ENCODE measurements around the gene TUBGCP2.

Gene TUBGCP2, protein sequence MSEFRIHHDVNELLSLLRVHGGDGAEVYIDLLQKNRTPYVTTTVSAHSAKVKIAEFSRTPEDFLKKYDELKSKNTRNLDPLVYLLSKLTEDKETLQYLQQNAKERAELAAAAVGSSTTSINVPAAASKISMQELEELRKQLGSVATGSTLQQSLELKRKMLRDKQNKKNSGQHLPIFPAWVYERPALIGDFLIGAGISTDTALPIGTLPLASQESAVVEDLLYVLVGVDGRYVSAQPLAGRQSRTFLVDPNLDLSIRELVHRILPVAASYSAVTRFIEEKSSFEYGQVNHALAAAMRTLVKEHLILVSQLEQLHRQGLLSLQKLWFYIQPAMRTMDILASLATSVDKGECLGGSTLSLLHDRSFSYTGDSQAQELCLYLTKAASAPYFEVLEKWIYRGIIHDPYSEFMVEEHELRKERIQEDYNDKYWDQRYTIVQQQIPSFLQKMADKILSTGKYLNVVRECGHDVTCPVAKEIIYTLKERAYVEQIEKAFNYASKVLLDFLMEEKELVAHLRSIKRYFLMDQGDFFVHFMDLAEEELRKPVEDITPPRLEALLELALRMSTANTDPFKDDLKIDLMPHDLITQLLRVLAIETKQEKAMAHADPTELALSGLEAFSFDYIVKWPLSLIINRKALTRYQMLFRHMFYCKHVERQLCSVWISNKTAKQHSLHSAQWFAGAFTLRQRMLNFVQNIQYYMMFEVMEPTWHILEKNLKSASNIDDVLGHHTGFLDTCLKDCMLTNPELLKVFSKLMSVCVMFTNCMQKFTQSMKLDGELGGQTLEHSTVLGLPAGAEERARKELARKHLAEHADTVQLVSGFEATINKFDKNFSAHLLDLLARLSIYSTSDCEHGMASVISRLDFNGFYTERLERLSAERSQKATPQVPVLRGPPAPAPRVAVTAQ

DNA sequence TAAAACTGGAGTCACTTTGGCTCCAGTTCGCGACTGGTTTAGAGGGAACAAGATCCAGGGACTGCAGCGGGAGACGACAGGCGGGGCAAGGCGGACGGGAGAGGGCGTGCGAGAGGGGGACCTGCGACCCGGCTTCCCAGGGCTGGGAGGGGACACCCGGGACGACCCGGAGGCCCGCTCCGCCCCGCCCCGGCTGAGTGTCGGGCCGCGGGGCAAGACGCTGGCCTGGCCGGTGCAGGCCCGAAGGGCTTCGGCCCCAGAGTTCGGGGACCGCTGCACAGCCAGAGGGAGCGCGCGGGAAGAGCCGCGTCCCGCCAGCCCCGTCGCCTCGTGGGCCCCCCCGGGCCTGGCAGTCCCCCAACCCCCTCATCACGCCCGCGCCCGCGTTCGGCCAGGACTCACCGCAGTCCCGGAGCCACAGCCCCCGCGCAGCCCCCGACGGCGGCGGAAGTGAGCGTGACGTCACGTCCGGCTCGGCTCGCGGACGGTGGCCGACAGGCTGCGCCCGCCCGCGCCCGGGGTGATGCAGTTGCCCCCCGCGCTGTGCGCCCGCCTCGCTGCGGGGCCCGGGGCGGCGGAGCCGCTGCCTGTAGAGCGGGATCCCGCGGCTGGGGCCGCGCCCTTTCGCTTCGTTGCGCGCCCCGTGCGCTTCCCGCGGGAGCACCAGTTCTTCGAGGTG, at the start of gene TUBGCP2, which contains the start of gene ZNF511:
TSS of gene TUBGCP2 (minus strand) at position 452 of the 679 bp plus-strand sequence. CDS start 5,931 bp downstream, outside the sequence.
TSS of gene ZNF511 (plus strand) at position 494 of the 679 bp plus-strand sequence. CDS start at position 524, 30 bp downstream.
- POLR2A ChIA-PET (ENCODE audit: low non-redundant PET), result interaction anchor here (1.0 to 1.1 kb wide), 2 partner anchors 32 to 33 kb away, joined by 3 to 6 read pairs; partner anchors contain the start of gene ADAM8

DNA sequence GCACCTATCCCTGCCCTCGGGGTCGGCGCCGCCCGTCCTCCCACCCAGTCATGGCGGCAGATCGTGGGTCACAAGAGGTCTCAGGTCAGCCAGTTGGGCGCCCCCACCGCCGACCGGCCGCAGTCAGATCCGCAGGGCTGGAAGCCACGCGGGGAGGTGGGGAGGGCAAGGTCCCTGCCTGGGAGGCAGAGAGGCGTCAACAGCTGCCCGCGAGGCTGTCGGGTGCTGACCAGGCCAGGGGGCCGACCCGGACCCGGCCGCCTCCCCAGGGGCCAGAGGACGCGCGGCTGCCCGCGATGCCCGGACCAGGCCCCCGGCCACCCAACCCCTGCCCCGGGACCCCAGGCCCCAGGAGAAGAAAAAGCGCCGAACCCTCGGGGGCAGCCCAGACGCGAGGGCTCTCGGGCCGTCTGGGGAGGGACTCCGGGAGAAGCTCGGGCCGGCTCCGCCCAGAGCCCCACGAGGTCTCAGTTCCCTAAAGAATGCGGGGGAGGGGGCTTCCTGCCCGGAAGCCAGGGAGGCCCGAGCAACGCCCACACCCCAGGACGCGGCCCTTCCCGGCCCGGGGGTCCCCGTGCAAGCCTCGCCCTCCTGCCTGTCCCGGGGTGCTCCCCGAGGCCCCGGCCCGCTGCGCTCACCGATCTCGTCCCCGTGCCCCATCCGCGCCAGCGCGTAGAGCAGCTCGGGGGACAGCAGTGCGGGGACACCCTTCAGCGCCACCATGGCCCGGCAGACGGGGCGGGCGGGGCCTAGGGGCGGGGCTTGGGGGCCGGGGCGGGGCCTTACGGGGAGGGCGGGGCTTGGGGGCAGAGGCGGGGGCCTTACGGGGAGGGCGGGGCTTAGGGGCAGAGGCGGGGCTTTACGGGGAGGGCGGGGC, 48.9 kb upstream of the TUBGCP2 start, which contains the start of gene FUOM:
TSS of gene FUOM (minus strand) at position 735 of the 877 bp plus-strand sequence. CDS start at position 723, 12 bp downstream.
- TF ChIP-seq, protein P1, sequence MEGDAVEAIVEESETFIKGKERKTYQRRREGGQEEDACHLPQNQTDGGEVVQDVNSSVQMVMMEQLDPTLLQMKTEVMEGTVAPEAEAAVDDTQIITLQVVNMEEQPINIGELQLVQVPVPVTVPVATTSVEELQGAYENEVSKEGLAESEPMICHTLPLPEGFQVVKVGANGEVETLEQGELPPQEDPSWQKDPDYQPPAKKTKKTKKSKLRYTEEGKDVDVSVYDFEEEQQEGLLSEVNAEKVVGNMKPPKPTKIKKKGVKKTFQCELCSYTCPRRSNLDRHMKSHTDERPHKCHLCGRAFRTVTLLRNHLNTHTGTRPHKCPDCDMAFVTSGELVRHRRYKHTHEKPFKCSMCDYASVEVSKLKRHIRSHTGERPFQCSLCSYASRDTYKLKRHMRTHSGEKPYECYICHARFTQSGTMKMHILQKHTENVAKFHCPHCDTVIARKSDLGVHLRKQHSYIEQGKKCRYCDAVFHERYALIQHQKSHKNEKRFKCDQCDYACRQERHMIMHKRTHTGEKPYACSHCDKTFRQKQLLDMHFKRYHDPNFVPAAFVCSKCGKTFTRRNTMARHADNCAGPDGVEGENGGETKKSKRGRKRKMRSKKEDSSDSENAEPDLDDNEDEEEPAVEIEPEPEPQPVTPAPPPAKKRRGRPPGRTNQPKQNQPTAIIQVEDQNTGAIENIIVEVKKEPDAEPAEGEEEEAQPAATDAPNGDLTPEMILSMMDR (conservative IDR thresholded peaks at IDR 0.05; ENCODE audit: low read depth), result no peak
- ChIA-PET CTCF (interaction anchor here (0.8 kb wide), 2 partner anchors 28 to 51 kb away, joined by 4 read pairs; no protein-coding TSS in a partner anchor), POLR2A (ENCODE audit: low non-redundant PET) (interaction anchor here (0.6 kb wide), 1 partner anchor 22 kb away, joined by 3 read pairs; no protein-coding TSS in a partner anchor)
- DNase-seq (ENCODE audit: low spot score), result peak; percentile 94
- H3K27ac ChIP-seq, result peak within 1 kb of the TSS; percentile 54

More for the DNA sequence above, at the start of gene TUBGCP2, which contains the start of gene ZNF511:
- CTCF ChIA-PET, result interaction anchor here (0.7 to 1.8 kb wide), 6 partner anchors 13 to 165 kb away, joined by 3 to 14 read pairs (median 4); no protein-coding TSS in a partner anchor
- TF ChIP-seq, protein P1 (conservative IDR thresholded peaks at IDR 0.05; ENCODE audit: low read depth), result no peak
- H3K27ac ChIP-seq, result peak within 1 kb of the TSS; percentile 92
- peak; percentile 82 for DNase-seq (ENCODE audit: low spot score)

DNA sequence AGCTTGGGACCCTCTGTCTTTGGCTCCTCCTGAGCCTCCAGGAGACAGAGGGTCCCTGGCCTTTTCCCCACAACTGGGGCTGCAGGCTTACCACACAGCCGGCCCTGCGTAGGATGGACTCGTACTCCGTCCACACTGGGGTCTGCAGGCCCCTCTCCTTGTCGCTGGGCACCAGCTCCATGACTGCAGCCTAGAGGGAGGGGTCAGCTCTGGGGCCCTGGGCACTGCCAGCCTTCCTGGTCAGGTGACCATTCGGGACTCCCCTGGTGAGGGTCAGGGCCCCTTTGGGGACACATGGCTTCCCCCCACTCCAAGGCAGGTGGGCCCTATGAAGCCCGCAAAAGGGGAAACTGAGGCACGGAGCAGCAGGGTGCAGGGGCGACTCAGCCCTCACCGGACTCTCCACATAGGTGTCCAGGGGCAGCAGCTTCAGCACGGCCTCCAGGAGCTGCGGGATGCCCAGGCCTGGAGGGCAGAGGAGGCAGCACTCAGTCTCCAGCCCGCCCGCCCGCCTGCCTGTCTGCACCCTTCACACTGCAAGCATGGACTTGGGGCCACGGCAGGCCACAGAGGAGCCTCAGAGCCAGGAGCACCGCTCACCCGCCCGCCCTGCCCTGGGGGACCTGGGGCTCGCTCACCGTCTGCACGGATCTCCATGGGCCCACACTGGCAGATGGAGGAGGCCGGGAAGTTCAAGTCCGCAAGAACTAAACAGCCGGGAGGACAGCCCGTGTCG, 48.0 kb upstream of the TUBGCP2 start:
- peak overlapping the region; percentile 54 for H3K27ac ChIP-seq
- DNase-seq (ENCODE audit: low spot score), result no peak
- ChIA-PET CTCF (interaction anchor here (0.8 to 2.0 kb wide), 2 partner anchors 27 kb away, joined by 4 to 11 read pairs; no protein-coding TSS in a partner anchor), POLR2A (ENCODE audit: low non-redundant PET) (interaction anchor here (0.6 kb wide), 1 partner anchor 21 kb away, joined by 3 read pairs; no protein-coding TSS in a partner anchor)
- TF ChIP-seq, protein P1 (conservative IDR thresholded peaks at IDR 0.05; ENCODE audit: low read depth), result no peak

DNA sequence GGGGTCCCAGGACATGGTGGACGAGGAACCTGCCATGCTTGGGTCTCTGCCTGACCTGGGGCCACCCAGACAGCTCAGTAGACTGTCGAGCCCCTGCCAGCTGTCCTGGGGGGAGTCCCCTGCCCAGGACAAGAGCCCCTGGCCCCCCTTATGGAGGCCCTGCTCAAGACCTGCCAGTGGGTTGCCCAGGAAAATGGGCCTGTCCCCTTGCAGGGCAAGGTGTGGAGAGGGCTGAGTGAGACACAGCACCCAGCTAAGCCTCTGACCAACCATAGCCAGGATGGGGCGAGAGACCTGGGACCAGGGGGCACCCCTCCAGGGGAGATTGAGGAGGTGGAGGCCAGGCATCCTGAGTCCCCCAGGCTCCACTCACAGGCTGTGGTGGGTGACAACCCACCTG, 47.3 kb upstream of the TUBGCP2 start:
- POLR2A ChIA-PET (ENCODE audit: low non-redundant PET), result interaction anchor here (1.2 kb wide), 1 partner anchor 9 kb away, joined by 3 read pairs; the partner anchor contains the start of gene PRAP1
- no peak for DNase-seq (ENCODE audit: low spot score)
- CTCF ChIA-PET, result interaction anchor here (2.0 kb wide), 1 partner anchor 26 kb away, joined by 11 read pairs; no protein-coding TSS in a partner anchor
- H3K27ac ChIP-seq, result no peak overlapping the region
- TF ChIP-seq, protein P1 (conservative IDR thresholded peaks at IDR 0.05; ENCODE audit: low read depth), result no peak

DNA sequence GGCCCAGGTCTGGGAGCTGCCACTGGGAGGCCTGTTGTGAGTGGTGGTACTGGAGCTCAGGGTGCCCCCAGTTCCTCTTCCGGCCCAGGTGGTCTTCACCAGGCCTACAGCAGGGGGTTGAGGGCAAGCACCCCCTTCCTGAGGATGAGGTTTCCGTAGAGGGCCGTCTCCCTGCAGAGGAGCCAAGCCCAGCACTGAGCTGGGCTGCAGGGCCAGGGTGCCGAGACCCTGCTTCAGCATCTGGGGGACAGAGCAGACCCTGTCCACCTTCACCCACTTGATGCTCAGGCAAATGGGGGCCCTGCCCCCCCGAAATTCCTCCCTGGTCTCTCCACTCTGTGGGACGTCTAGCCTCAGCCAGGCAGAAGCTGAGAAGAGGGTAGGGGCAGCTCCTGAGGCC, 46.6 kb upstream of the TUBGCP2 start:
- H3K27ac ChIP-seq, result no peak overlapping the region
- ChIA-PET CTCF (interaction anchor here (2.0 kb wide), 1 partner anchor 26 kb away, joined by 11 read pairs; no protein-coding TSS in a partner anchor), POLR2A (ENCODE audit: low non-redundant PET) (interaction anchor here (1.2 kb wide), 1 partner anchor 8 kb away, joined by 3 read pairs; the partner anchor contains the start of gene PRAP1)
- DNase-seq (ENCODE audit: low spot score), result no peak
- TF ChIP-seq, protein P1 (conservative IDR thresholded peaks at IDR 0.05; ENCODE audit: low read depth), result no peak
